ENCODE data around the gene DDX39A.

DDX39A gene

DNA sequence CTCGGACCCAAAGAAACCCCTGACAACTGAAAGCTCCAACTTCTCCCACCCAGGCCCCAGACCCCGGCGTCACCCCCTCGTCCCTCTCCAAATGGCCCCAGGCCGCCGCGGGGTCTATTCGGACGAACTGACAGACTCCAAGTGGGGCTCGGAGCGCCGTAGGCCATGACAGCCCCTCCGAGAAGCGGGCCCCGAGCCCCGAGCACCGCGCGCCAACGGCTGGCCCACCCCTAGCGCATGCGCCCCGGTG, 360 bp downstream of the DDX39A start:
- H3K4me3 ChIP-seq (ENCODE audit: low read length), result peak overlapping the region; percentile 90
- DNase-seq (ENCODE audit: low read depth), result no peak
- TF ChIP-seq, protein P1, sequence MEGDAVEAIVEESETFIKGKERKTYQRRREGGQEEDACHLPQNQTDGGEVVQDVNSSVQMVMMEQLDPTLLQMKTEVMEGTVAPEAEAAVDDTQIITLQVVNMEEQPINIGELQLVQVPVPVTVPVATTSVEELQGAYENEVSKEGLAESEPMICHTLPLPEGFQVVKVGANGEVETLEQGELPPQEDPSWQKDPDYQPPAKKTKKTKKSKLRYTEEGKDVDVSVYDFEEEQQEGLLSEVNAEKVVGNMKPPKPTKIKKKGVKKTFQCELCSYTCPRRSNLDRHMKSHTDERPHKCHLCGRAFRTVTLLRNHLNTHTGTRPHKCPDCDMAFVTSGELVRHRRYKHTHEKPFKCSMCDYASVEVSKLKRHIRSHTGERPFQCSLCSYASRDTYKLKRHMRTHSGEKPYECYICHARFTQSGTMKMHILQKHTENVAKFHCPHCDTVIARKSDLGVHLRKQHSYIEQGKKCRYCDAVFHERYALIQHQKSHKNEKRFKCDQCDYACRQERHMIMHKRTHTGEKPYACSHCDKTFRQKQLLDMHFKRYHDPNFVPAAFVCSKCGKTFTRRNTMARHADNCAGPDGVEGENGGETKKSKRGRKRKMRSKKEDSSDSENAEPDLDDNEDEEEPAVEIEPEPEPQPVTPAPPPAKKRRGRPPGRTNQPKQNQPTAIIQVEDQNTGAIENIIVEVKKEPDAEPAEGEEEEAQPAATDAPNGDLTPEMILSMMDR (conservative IDR thresholded peaks at IDR 0.05; ENCODE audit: low read depth, low read length), result no peak

DNA sequence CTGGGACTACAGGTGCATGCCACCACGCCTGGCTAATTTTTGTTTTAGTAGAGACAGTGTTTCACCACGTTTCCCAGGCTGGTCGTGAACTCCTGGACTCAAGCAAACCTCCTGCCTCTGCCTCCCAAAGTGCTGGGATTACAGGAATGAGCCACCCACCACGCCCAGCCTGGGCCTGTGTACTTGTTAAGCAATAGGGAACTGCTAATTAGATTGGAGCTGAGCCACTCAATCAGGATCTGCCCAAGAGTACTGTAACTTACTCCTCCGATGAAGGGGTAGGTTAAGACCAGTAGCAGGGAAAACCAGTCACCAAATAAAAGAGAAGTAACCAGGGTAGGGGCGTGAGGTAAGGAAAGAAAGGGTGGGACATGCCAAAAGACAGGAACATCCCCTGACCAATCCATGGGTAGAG, 2.3 kb downstream of the DDX39A start:
- TF ChIP-seq, protein P1 (conservative IDR thresholded peaks at IDR 0.05; ENCODE audit: low read depth, low read length), result no peak
- no peak for DNase-seq (ENCODE audit: low read depth)
- H3K4me3 ChIP-seq (ENCODE audit: low read length), result no peak overlapping the region

GRCh38 chr19:14414926-14415690, 4.0 kb downstream of the DDX39A start:
- no peak for DNase-seq (ENCODE audit: low read depth)
- H3K4me3 ChIP-seq (ENCODE audit: low read length), result no peak overlapping the region
- TF ChIP-seq, protein P1 (conservative IDR thresholded peaks at IDR 0.05; ENCODE audit: low read depth, low read length), result no peak

DNA sequence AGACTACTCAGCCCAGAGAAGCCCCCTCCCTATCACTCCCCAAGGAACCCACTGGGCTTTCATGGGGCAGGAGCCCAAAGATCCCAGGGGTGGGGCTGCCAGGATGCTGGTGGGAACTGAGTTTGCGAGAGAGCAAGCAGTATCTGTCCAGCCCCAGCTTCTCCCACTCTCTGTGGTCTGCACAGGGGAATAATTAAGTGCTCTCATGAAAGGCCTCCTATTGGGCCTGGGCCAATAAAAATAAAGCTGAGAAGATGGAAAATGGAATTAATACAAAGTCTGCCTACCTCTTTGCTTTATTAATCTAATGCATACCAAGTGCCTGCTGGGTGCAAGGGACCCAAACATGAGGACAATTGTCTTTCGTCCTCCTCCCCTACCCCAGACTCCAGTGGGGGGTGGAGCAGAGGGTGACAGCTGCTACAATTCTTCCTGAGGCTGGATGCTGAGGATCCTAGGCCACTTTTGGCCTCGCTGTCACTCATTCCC, 5.4 kb downstream of the DDX39A start:
- no peak for DNase-seq (ENCODE audit: low read depth)
- TF ChIP-seq, protein P1 (conservative IDR thresholded peaks at IDR 0.05; ENCODE audit: low read depth, low read length), result no peak
- H3K4me3 ChIP-seq (ENCODE audit: low read length), result no peak overlapping the region

DNA sequence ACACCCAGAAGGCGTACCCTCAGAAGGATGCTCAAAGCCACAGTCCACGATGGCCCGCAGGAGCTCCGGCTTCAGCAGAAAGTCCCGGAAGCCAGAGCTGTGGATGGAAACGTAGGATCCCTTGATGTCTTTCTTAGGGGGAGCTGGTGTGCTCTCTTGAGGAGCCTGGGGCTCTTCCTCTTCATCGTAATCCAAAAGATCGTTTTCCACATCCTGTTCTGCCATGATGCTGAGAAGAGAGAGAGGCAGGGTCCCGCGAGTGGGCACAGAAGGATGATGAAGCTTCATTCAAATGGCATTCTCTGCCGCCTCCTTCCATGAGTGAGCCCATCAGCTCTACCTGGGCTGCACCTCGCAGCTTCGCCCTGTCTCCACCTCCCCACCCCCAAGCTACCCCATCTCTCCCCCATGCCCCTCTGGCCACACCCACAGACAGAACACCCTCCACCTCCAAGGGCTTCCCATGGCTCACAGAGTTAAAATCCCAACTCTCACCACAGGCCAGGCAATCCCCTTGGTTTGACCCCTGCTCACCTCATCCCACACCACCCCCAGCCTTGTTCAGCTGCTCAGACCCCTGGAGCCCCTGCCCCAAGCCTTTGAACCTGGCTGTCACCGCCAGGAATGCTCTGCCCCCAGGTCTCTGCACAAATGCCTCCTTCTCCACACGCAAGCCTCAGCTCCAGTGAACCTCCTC, 6.0 kb downstream of the DDX39A start:
- DNase-seq (ENCODE audit: low read depth), result no peak
- no peak overlapping the region for H3K4me3 ChIP-seq (ENCODE audit: low read length)
- TF ChIP-seq, protein P1 (conservative IDR thresholded peaks at IDR 0.05; ENCODE audit: low read depth, low read length), result no peak

- no peak for DNase-seq (ENCODE audit: low read depth)
- H3K4me3 ChIP-seq (ENCODE audit: low read length), result no peak overlapping the region
- TF ChIP-seq, protein P1 (conservative IDR thresholded peaks at IDR 0.05; ENCODE audit: low read depth, low read length), result no peak
These were observed 6.7 kb downstream of the DDX39A start for GRCh38 chr19:14412324-14412995.

All from retinal pigment epithelial cell (primary cell).